Measurements from ENCODE around the gene HPX.

Gene HPX

DNA sequence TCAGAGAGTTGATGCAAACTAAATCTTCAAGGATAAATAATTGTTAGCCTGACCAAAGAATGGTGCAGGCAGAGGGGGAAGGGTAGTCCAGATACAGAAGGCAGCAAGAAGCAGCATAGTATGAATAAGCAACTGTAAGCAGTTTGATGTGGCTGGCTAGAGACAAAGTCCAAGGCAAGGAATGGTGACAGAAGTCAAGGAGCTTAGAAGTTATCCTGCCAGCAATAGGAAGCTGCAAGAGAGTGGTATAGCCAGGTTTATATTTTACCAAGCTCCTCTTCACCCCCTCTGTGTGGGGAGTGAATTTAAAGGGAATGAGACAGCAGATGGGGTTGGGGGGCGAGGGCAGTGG is 18.3 kb upstream of the HPX start:
- DNase-seq (ENCODE audit: low read depth): no peak

DNA sequence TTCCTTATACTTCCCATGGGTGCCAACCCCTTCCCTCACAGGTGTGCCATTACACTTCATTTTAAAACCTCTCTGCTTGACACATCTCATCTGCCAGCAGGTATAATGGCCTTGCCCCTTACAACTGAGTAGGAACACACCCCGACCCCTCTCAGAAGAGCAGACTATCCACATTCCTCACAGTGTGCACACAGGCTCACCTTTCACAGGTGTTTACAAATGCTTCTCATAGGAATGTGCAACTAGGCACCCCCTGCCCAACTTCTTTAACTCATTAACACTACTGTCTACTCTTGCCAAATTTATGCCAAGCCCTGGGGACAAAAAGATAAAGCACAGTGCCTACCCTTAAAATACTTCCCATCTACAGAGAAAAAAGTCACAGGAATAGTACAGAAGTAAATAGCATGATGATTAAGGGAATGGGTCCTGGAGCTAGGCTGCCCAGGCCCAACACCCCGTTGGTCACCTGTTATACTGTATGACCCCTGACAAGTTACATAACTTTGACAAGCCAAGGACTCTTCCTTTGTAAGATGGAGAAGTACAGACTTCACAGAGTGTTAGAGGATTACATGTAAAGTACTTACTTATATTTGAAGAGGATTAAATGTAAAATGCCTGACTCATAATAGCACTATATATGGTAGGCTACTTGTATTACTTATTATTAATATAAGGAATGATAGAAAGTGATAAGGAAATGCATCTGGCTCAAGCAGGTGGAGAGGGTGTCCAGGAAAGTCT is 17.7 kb upstream of the HPX start:
- no peak for DNase-seq (ENCODE audit: low read depth)

DNA sequence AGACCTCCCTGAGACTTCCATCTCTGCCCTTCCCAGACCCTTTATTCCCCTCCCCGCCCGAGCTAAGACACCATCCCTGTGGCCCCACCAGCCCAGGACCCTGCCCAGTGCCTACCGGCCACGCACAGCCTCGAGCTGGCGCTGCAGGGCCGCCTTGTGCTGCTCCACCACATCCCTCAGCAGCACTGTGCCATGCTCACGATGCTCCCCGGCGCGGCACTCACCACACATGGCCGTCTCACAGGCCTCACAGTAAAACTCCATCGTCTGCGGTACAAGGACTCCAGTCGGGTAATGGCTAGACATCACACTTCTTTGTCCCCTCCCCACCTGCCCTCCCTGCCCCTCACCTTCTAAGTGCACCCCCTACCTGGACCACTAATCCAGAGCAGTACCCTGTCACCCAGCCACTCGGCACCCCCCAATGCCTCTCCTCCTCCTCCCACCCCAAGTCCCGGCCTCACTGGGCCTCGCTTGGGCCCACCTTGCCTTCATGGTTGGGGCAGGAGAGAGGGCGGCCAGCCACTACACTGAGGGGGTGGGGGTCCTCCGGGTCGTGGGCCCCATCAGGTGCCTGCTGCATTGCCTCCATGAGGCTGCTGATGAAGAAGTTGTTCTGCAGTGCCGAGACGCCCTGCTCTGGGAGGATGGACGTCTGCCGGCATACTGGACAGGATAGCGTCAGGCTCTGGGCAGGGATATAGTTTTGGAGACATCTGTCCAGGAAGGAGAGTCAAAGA is 17.0 kb upstream of the HPX start:
- DNase-seq (ENCODE audit: low read depth): no peak

- DNase-seq (ENCODE audit: low read depth): no peak
Observed at GRCh38 chr11:6456361-6457073, 15.7 kb upstream of the HPX start.

DNA sequence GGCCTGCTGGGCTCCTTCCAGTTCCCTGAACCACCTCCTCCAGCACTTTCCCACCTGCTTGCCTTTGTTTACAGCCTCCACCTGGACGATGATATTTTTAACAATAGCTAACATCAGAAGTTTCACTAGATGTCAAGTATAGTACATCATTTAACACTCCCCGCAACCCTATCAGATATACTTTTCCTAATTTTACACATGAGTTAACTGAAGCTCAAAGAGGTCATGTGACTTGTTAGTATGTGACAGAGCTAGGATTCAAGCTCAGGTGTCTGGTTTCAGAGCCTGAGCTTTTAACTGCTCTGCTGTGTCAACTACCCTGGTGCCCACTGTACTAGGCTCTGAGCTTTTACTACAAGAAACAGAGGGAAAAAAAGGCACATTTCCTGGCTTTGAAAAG is 14.3 kb upstream of the HPX start:
- DNase-seq (ENCODE audit: low read depth): no peak

- no peak for DNase-seq (ENCODE audit: low read depth)
Observed at GRCh38 chr11:6453152-6453551, 12.4 kb upstream of the HPX start.

- DNase-seq (ENCODE audit: low read depth): no peak
Observed at GRCh38 chr11:6452219-6452618, 11.4 kb upstream of the HPX start.

GRCh38 chr11:6448574-6448973 is 7.8 kb upstream of the HPX start:
- no peak for DNase-seq (ENCODE audit: low read depth)

DNA sequence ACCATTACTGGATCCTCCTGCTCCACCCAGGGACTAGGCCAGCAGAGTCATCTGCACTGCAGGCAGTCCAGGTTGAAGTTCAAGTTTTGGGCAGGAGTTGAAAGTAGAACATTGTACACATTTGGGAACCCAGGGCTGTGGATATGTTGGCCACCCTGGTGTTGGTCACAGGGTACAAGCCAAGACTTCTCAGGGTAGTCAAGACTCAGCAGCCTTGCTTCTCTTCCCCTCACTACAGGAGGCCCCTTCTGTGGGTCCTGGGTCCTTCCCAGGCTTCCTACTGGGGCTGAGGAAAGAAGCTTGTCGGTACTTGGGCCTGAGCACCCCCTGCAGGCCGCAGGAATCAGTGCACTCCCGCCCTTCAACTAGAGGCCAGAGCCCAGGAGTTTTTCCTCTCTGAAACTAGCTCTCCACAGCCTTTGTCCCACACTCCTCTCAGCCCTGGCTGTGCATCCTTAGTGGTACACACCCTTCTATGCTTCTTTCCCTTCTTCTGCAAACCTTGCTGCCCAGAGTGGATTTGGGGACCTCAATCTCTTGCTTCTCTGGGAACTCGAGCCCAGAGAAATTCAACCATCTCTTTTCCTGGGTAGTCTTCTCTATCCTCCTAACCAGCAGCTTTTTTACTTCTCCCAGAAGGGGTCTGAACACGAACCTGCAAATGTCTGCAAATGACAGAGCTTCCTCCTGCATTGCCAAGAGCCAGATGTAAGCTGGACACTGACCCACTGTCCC is 2.6 kb upstream of the HPX start:
- peak; percentile 23 for DNase-seq (ENCODE audit: low read depth)

DNA sequence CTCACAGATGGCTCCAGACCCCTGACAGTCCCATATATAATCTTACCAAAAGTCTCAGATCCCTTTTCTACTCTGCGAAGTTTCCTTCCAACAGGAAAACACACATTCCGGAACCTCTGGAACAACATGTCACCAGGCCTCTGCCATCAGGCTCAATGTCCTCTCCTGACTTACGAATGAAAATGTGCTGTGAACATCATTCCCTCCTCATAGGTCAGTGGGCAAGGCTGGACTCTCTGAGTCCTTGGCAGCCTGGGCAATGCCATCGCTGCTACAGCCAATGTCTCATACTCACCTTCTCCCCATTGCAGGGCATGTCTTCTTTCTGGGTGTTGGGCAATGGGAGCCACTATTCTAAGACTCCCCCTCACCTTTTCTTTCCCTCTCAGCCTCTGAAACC is 1.7 kb upstream of the HPX start:
- no peak for DNase-seq (ENCODE audit: low read depth)

- DNase-seq (ENCODE audit: low read depth): no peak
Observed at GRCh38 chr11:6438979-6439571, 1.7 kb downstream of the HPX start.

DNA sequence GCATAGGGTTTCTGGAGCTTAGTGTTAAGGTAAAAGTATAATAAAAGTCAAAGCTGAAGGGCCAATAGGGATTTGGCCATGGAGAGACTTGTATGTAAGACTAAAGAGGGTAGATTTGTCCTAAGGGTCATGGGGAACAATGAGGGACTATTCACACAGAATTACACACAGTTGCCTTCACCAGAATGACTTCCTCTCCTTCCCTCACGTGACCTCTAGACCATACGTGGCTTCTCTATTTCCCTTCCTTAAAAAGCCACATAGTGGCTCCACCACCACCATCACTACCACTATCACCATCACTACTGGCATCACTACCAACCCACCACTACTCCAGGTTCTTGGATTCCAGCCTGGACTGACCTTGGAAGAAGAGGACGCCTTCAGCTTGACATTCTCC is 2.8 kb downstream of the HPX start:
- no peak for DNase-seq (ENCODE audit: low read depth)

- DNase-seq (ENCODE audit: low read depth): no peak
Observed at GRCh38 chr11:6437423-6437822, 3.4 kb downstream of the HPX start.

DNA sequence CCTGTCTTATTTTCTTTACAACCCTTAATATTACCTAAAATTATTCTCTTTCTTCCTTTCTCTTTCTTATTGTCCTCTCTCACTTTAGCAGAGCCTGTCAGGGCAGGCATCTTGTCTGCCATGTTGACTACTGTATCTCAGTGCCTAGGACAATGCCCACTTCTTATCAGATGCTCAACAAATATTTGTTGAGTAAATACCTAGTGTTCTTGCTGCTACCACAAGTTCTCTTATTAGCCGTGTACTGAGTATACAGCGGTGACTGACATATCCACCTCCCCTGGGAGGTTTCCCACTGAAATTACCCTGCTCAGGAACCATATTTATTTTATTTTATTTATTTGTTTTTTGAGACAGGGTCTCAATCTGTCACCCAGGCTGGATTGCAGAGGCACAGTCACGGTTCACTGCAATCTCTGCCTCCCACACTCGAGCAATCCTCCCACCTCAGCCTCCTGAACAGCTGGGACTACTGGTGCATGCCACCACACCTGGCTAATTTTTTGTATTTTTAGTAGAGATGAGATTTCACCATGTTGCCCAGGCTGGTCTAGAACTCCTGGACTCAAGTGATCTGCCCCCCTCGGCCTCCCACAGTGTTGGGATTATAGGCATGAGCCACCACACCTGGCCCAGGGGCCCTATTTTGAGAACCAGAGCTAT is 6.7 kb downstream of the HPX start:
- no peak for DNase-seq (ENCODE audit: low read depth)

DNA sequence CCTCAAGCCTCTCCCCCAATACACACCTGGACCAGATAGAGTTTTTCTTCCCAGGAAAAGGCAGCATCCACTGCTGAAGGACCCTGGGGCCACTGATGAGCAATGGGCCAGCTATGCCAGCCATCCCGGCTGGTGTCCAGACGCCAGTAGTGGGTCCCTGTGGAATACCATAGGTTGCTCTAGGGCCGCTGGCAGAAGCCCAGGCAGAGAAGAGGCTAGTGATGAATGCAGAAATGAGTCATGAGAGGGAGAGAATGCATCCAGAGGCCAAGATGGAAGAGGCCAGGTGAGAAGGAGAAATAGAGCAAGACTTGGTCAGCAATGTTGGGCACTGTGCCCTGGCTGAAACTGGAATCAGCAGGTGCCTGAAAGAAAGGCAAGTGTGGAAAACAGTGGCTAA is 8.9 kb downstream of the HPX start:
- peak; percentile 70 for DNase-seq (ENCODE audit: low read depth)

DNA sequence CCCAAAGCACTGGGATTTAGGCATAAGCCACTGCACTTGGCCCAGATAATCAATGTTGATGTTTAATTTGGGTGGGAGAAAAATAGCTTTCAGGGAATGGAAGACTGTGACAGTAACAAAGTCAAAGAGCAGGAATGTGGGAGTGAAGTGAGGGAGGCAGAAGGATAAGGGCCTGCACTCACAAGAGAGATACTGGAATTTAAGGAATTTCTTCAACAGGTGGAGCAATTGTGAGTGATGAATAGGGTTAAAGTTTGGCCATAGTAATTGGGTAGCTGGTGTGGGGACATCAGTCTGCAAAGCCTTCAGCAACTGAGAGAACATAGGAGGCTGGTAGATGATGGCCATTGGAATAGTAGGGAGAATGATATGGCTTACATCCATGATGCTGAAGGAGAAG is 13.3 kb downstream of the HPX start:
- DNase-seq (ENCODE audit: low read depth): no peak

DNA sequence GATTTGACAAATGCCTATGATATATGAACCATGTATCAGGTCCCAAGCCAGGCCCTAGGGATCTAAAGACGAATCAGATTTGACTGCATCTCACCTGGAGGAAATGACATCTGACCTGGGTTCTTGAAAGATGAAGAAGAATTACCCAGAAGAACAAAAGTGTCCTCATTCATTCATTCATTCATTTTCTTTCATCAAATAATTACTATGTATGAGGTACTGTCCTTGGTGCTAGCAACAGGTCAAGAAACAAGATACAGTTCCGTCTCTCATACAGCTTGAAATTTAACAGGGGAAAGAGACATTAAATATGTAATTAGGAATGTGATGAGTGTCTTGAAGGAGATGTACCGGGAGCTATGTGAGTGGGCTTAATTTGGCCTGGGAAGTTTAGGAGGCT is 20.1 kb downstream of the HPX start:
- DNase-seq (ENCODE audit: low read depth): no peak

GRCh38 chr11:6419009-6419631 is 21.7 kb downstream of the HPX start, which contains the start of gene APBB1:
Gene APBB1 (minus strand): TSS chr11:6419094. CDS start chr11:6411347, 7,747 bp downstream.
- DNase-seq (ENCODE audit: low read depth): no peak

DNA sequence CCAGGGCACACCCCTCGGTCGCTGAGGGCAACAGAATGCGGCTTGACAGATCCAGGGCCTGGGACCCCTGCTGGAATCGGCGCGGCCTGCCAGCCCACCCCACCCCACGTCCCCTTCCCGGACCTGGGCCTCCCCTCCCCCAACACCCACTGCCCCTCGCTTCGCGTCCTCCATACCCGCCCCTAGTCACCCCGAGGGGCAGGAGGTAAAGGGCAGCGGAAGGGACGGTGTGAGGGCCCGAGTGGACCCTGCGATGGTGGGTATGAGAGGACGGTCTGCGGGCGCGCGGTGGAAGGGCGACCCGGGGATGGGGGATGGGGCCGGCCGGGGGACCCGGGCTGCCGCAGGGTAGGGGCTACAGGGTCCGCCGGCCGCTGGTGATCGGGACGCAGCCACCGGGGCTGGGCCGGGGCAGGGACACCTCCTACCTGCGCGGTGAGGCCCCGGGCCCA is 22.2 kb downstream of the HPX start:
- DNase-seq (ENCODE audit: low read depth): no peak

GRCh38 chr11:6417907-6418556 is 22.8 kb downstream of the HPX start:
- DNase-seq (ENCODE audit: low read depth): no peak

Data from HS-27A (cell line).